8988T (cell line): ENCODE measurements around the gene GCNT3.

ENCODE experiments used
- DNase-seq: peaks from one replicate; pipeline ENCODE4 v3.0.0; 2011

GCNT3 gene

DNA sequence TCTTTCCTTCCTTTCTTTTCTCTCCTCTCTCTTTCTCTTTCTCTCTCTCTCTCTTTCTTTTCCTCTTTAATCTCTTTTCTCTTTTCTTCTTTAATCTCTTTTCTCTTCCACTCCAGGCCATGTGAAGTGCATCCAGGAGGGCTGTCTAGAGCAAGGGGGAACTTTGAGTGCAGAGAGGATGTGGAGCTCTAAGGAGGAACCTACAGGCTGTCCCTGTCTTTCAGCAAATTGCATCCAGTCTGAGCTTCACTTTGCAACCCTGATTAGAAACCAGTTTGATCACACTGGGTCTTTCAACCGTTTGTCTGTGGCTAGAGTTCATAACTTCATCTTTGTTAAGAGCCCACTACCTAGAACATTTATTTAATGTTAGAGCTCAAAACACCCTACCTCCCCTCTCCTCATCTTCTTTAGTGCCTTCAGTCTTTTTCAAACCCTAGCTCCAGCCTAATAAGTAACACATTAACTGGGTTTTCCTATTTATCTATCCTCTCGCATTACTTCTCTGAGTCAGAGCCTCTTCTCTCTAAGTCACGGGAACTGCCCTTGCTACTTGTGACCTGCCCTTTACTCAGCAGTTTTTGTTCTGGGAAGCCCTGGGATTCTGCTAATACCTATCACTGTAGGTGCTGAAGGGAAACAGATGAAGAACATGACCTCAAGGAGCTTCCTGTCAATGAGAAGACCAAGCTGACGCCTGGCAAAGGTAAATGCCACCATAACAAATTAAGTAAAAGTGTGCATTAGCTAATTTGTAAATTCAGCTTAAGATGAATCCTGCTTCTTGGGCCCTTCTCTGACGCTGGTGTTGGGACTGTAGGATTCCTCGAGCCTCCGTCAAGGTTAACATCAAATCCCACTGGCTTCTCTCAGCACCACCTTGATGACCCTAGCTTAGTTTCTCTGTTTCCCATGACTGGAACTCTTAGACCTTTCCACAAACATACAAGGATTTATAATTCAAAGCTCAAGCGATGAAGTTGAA, at the start of gene GCNT3:
GCNT3 (plus strand) TSS at position 508 of the 985 bp plus-strand sequence. CDS start 6,456 bp downstream, outside the sequence.
- DNase-seq, result no peak

DNA sequence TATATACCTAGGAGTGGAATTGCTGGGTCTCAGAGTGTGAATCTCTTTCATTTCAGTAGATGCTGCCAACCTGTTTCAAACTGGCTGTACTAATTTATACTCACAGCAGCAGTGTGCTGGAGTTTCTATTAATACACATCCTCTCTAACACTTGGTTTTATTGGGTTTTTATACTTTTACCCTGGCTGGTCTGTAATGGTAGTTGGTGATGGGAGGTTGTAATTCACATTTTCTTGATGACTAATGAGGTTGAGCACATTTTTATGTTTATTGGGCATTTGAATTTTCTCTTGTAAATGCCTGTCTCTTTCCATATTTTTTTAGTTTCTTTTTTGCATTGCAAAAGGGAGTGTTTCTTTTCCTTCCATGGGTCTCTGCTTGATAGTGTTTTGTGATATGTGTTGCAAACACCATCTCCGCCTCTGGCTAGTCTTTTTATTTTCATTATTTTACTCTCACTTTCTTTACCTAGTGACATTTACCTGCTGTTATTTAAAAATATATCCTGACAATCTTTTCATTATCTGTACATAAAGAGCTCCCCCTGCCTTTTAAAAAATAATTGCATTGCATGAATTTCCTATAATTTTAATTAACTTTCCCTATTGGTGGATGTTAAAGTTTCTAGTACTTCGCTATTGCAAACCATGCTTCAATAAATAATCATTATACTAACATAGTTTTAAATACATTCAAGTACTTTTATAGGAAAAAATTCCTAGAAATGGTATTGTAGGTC, 49.0 kb upstream of the GCNT3 start:
- DNase-seq, result no peak

DNA sequence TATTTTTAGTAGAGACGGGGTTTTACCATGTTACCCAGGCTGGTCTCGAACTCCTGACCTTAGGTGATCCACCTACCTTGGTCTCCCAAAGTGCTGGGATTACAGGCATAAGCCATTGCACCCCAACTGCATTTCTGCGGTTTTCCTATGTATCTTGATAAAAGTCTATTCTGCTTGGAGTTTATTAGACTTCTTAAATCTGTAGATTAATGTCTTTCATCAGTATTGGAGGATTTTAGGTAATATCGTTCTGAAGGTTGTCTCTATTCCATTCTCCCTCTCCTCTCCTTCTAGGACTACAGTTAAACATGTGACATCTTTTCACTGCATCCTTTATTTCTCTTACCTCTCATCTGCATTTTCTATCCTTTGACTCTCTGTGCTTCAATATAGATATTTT, 46.3 kb upstream of the GCNT3 start:
- no peak for DNase-seq

DNA sequence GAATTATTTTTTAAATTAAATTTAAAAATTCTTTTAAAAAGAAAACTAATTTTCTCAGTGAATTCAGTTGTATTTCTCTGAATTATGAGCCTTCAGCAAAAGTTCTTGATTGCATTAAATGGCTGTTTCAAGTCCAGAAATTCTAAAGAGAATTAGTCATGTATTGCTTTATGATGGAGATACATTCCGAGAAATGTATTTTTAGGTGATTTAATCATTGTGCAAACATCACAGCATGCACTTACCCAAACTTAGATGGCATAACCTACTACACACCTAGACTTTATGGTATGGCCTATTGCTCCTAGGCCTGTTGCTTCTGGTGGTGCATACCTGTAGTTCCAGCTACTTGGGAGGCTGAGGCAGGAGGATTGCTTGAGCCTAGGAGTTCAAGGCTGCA, 44.3 kb upstream of the GCNT3 start:
- DNase-seq, result no peak

DNA sequence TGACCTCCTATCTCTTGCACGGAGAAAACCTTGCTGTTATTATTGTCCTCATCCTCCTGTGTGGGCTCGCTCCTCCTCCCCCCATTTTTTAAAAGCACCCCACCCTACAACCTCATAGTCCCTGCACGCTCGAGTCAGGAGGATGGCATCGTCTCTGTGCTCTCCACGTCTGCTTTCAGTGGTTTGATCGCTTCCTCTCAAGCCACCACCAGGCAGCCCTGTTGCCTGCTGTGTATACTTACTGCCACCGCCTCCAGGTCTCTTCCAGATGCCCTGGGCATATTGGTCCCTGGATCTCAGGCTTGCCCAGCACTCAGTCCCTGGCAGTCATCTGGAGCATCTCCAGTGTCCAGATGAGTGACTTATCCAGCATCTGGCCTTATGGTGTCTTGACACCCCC, 42.1 kb upstream of the GCNT3 start:
- DNase-seq, result no peak

GRCh38 chr15:59570315-59570714, 41.3 kb upstream of the GCNT3 start:
- DNase-seq, result no peak

DNA sequence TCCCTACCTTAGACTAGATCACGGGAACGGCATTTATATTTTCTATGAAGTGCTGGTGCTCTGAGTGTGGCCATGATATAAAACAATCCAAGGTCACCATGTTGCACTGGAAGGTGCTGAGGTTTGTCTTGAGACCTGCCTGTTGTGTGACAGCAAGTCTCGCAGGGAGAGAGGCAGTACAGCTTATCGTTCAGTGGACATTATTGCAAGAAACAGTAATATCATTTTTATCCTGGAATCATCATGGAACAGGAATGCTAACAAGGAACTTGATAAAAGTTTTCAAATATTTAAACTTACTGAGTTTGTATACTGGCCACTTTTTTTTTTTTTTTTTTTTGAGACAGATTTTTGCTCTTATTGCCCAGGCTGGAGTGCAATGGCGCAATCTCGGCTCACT, 40.0 kb upstream of the GCNT3 start:
- DNase-seq, result no peak

- no peak for DNase-seq
These were observed 28.5 kb upstream of the GCNT3 start for GRCh38 chr15:59583088-59583487.

GRCh38 chr15:59587085-59587826, 24.3 kb upstream of the GCNT3 start:
- no peak for DNase-seq

- DNase-seq, result no peak
These were observed 21.6 kb upstream of the GCNT3 start for GRCh38 chr15:59590027-59590426.

DNA sequence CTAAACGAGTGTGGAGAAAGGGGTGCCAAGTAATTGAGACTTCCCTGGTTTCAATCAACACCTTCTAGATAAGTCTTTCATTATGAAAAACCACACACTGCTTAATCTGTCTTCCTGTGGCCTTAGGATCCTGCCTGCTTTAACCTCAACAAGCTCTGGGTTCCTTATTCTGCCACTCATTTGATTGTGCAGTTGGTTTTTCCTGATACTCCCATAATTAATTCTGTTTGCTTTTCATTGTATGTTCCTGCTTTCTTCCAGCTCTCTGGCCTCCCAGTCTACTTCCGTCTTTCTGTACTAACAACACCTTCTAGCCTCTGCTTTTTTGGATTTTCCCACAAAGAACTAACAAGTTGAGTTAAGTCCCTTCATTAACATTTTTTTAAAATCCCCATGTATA, 20.2 kb upstream of the GCNT3 start:
- no peak for DNase-seq

- DNase-seq, result no peak
These were observed 17.1 kb upstream of the GCNT3 start for GRCh38 chr15:59594493-59594942.

- DNase-seq, result no peak
These were observed 16.6 kb upstream of the GCNT3 start for GRCh38 chr15:59594991-59595390.

DNA sequence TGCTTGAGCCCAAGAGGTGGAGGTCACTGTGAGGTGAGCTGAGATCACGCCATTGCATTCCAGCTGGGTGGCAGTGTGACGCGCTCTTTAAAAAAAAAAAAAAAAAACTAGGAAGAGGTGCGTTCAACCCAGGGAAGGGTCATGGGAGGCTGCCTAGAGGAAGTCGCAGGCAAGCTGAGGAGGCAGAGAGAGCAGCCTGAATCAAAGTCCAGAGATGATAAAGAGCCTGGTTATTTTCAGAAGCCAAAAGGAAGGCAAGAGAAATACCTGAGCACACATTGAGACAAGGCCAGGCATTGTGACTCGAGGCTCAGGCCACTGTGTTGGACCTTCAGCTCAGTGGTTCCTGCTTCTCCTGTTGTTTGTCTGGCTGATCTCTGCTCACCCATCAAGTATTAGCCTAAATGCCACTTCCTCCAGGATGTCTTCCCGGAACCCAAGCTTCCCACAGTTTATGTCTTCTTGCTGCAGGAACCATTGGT, 16.1 kb upstream of the GCNT3 start:
- no peak for DNase-seq

DNA sequence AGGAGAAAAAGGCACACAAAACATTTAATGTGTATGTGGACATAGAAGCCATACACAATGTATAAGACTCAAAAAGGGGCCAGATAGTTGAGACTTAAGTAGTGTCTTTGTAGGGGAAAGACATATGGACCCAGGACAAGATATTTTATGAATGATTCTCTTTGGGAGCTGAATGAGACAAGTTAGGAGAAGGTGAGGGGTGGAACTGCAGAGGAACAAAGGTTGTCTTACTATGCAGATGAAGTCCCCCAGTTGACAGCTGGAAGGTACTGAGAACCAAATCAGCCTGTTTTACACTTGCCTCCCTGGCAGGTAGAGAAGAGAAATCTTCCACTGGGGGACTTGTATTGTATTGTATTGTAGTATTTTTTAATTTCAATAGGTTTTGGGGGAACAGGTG, 14.9 kb upstream of the GCNT3 start:
- DNase-seq, result no peak

DNA sequence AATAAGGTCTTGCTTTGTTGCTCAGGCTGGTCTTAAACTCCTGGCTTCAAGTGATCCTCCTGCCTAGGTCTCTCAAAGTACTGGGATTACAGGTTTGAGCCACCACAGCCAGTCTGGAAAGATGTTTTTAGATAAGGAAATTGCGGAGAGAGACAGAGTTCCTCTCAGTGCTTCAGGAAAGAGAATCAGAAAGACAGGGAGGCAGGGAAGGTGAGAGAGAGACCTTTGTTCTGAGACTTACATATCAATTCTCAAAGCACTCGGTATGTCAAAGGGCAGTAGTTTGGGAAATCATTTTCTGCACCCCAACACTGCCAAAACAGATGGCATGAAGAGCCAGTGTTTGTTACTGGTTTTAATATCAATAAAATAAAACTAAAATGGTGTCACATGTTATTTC, 13.1 kb upstream of the GCNT3 start:
- no peak for DNase-seq

DNA sequence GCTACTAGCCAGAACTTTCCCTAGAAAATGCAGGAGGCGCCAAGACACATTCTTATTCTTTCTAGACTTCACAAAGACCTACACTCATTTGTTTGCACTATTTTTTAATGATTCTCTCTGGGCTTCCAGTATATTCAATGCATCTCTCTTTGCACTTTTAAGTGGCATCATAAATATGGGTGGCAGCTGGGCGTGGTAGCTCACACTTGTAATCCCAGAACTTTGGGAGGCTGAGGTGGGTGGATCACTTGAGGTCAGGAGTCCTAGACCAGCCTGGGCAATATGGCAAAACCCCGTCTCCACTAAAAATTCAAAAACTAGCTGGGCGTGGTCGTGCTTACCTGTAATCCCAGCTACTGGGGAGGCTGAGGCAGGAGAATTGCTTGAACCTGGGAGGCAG, 5.6 kb upstream of the GCNT3 start:
- no peak for DNase-seq

GRCh38 chr15:59609730-59610712, 1.6 kb upstream of the GCNT3 start:
- no peak for DNase-seq

GRCh38 chr15:59614153-59614552, 2.6 kb downstream of the GCNT3 start:
- no peak for DNase-seq

DNA sequence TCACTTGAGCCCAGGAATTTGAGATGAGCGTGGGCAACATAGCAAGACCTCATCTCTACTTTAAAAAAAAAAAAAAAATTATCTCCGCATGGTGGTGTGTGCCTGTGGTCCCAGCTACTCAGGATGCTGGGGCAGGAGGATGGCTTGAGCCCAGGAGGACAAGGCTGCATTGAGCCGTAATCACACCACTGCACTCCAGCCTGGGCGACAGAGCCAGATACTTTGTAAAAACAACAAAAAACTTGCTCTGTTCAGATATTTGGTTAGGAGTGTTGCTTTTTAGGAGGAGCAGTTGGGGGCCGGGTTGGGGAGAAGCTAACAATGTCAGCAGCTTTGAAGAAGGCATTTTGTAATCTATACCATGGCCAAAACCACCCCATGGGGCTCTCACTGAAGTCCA, 4.1 kb downstream of the GCNT3 start:
- no peak for DNase-seq

- no peak for DNase-seq
These were observed 4.8 kb downstream of the GCNT3 start for GRCh38 chr15:59616379-59616778.

- DNase-seq, result no peak
These were observed 6.8 kb downstream of the GCNT3 start for GRCh38 chr15:59618406-59618805.
